Activated CD4-positive, alpha-beta T cell treated with anti-CD3 and anti-CD28 coated beads, Interleukin-2, amount 50 U/mL, for 4 hours (primary cell): ENCODE data around the gene IGLL1.
"Not testable (repeated sequence)": the region's sequence is repeated elsewhere in the genome, so short reads cannot be mapped to it uniquely, and the experiment has no call there.

Experiments
- DNase-seq, 2 experiments: peaks; one replicate each; pipeline ENCODE4 v3.0.0-alpha.2; 2020

IGLL1 gene

GRCh38 chr22:23591201-23591791 is 11.2 kb upstream of the IGLL1 start:
- peak; percentile 49 to 50 for DNase-seq

- no peak for DNase-seq
Observed at GRCh38 chr22:23583836-23584235, 3.7 kb upstream of the IGLL1 start.

DNA sequence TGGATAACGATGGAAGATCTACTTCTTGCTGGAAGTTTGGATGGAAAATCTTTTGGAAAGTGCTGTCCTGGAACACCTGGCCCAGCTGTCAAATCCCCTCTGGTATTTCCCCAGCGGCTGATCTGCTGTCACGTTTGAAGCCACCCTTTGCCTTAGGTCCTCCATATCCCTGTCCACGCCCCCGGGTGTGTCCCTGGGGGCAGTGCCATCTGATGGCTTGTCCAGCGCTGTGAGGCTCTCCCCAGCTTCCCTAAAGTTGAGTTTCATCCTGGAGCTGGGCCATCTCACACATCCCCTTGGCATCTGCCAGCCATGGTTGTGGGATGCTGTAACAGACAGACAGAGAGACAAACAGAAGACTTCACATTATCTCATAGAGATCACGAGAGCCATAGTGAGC is 3.1 kb upstream of the IGLL1 start:
- no peak for DNase-seq

GRCh38 chr22:23581260-23581650 is 1.2 kb upstream of the IGLL1 start:
- DNase-seq = no peak

DNA sequence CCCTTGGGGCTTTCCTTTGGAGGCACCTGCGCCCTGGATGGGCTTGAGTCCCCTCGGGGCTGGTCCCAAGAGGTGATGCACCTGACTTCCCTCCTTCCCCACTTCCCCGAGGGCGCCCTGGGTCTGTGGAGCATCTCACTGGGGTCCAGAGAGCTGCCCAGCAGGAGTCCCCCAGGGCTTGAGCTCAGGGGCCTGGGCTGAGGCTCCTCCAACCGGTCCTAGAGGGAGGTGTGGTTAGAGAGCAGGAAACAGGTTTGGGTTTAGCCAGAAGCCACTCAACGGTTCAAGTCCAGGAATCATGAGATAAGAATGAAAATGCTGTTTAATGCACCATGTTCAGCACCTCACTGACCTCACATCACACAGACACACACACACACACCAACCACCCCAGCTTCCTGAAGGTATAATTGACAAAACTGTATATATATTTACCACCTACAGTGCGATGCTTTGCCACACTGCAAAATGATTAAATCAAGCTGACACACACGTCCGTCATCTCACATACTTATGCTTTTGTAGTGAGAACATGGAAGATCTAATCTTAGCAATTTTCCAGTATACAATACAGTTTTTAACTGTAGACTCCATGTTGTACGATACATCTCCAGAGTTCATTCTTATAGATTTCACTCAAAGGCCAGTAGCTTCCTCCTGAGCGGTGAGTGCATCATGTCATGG is 628 bp upstream of the IGLL1 start:
- no peak for DNase-seq

DNA sequence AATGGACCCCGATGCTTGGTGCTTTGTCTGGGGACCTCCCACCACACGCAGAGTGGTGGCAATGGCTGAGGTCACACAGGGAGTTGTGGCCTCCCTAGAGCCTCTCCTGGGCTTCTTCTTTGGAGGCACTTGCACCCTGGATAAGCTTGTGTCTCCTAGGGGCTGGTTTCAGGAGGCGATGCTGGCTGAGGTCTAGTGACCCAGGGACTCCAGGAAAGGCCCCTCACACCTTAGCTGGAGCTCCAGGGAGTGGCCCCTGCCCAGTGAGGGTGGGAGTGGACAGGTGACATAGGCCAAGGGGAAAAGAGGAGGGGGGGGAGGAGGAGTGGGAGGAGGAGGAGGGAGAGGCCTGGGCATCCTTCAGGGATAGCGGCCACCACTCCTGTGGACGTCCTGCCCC is 810 bp downstream of the IGLL1 start:
- DNase-seq = no peak

GRCh38 chr22:23578306-23578705 is 1.8 kb downstream of the IGLL1 start:
- no peak for DNase-seq

- no peak for DNase-seq
Observed at GRCh38 chr22:23576681-23577080, 3.4 kb downstream of the IGLL1 start.

GRCh38 chr22:23575601-23576000 is 4.5 kb downstream of the IGLL1 start:
- no peak for DNase-seq

DNA sequence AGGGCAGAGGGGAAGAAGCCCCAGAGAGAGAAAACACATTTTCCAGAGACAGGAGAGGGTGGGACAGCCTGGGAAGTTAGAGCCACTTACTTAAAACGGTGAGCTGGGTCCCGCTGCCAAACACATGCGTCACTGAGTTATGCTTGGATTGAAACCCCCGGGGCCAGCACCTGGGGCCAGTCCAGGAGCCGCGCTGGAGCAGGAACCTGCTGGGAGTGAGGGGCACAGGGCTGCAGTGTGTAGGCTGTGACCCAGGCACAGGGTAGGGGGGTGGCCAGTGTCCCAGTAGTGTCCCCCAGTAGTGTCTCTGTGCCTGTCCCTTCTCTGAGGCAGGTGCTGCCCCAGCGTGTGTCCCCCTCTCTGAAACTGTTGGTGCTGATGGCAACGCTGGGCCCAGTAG is 5.2 kb downstream of the IGLL1 start:
- DNase-seq = no peak

DNA sequence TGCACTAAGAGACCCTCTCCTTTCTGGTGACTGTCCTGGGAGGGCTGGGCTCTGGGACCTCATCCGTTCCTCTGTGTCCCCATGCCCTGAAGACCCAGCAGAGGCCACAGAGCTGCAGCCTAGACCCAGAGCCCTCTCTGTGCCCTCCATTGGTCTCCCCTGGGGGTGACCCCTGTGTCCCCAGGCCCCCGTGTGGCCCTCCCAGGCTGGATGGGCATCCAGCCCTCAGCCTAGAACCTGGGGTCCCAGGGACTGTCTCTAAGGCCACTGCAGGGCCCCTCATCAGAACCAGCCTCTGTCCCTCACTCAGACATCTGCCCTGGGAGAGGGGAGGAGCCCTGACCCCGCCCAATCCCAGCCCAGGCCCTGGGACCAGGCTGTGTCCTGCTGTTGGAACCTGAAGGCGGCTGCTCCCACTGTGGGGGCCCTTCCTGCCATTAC is 5.7 kb downstream of the IGLL1 start:
- no peak for DNase-seq

GRCh38 chr22:23573701-23574235 is 6.3 kb downstream of the IGLL1 start:
- not testable (repeated sequence) for DNase-seq

GRCh38 chr22:23573106-23573505 is 7.0 kb downstream of the IGLL1 start:
- DNase-seq = not testable (repeated sequence)

DNA sequence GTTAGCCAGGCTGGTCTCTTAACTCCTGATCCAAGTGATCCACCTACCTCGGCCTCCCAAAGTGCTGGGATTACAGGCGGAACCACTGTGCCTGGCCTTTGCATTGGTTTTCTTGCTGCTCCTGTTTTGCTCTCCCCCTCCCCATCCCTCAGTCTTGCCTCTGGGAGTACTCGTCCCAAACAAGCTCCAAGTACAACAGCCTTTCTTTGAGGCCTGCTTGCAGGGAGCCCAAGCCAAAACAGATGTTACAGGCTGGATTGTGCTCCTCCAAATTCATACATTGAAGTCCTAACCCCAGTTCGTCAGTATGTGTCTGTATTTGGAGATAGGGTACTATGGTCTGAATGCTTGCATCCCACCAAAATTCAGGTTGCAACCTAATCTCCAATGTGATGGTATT is 8.6 kb downstream of the IGLL1 start:
- DNase-seq = no peak

DNA sequence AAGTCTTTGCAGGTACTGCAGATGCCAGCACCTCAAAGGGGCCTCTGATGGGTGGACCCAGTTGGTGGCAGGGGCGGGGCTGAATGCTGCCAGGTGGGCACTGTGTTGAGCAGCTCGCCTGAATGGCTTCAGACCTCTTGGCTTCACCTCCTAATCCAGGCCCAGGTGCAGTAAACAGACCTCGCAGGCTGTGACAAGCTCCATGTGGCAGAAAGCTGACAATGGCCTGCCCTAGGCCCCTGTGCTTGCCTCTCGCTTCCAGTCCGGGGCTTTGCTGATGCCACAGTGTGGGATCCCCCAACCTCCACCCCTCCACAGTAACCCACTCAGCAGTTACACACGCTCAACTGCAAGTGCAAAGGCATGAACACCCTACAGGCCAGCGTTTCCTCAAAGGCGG is 9.4 kb downstream of the IGLL1 start:
- DNase-seq = no peak

DNA sequence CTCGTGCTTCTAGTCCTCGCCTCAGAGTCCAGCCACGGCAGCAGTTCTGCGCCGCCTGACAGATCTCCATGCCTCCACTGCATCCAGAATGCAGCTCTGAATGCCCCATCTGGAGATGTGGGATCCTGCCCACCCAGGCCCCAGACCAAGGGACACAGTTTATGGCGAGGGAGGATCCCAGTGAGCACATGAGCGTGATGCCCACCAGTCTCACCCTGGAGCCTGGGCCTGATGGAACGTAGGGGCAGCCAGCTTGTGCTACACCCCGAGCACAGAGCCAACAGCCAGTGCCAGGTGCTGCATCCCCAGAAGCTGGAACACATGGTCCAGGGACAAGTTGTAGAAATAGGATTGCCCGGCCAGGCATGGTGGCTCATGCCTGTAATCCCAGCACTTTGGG is 10.4 kb downstream of the IGLL1 start:
- DNase-seq = no peak

- DNase-seq = no peak
Observed at GRCh38 chr22:23569291-23569690, 10.8 kb downstream of the IGLL1 start.

DNA sequence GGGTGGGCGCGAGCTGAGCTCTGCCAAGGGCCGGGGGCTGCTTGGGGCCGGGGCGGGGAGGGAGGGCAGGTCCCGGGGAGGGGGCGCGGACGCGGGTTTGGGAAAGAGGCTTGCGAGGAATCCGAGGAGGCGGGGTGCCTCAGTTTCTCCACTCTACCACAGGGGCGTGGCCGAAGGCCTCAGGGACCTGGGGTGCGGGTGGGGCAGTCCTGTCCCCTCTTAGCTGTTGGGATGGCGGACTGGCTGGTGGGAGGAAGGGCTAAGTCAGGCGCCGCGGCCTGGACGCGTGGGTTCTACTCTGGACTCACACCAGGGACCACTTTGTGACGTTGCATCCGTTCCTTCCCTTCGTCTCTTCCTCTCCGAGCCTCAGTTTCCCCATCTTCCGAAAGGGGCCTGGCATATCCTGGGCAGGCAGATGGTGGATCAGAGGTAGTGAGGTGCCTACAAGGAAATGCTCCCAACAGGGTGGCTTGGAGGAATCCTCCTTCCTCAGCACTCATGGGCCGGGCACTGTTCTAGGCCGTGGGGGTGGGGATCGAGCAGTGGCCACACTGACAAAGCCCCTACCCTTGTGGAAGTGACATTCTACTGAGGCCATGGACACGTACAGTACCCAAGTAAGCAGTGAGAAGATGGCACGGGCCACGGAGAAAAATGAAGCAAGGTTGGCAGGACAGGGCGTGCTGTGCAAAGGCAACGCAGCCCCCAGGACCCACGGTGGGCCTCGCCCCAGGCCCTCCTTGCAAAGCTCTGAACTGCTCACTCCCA is 13.2 kb downstream of the IGLL1 start:
- no peak for DNase-seq

DNA sequence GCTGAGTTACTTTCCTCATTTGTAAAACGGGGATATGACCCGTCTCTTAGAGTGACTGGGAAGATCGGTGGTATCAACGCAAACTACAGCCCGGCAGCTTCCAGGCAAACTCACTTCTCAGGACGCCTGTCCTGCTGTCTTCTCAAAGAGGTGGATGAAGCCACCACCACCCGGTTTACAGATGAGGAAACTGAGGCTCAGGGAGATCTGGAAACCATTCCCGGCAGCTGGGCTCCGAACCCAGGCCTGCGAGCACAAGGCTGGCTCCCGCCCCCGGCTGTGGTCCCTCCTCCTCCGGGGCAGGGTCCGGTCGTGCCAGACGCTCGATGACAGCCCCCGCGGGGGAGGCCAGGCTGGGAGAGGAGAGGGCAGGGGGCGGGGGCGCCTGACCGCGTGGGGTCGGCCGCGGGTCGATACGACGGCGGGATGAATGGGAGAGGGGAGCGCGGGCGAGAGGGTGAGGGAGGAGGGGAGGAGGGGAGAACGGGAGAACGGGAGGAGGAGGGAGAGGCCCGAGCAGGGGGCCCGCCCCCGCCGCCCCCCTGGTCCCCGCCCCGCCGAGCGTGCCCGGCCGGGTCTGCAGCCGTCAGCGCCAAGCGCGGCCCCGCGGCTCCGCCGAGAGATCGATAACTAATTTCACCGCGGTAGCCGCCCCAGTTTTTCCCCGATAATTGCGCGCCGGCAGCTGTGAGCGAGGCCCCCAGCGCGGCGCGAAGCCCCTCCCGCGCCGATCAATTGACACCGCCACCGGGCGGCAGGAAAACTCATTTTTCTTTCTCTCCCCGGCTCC is 14.0 kb downstream of the IGLL1 start:
- peak in 1 of 2 experiments; percentile 7 for DNase-seq

GRCh38 chr22:23565305-23565914 is 14.7 kb downstream of the IGLL1 start:
- no peak for DNase-seq

GRCh38 chr22:23564276-23564675 is 15.8 kb downstream of the IGLL1 start:
- no peak for DNase-seq

DNA sequence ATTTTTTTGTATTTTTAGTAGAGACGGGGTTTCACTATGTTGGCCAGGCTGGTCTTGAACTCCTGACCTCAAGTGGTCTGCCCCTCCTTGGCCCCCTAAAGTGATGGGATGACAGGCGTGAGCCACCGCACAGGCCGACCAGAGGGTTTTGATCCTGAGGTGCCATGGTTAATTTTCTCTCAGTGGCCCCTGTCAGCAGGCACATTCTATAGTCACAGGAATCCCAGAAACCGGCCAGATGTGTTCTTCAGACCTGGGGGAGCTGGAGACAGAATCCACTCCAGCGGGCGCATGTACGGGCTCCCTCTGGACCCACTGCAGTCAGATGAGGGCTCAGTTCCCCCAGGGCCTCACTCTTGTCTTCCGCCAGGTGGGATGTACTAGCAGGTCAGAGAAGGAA is 17.0 kb downstream of the IGLL1 start:
- no peak for DNase-seq

GRCh38 chr22:23562186-23562585 is 17.9 kb downstream of the IGLL1 start:
- DNase-seq = no peak
